Kidney (tissue), 14 donors: ENCODE results near the gene ETAA1. TPM values are rescaled to one million over a fixed set of nuclear protein-coding genes. Genes with fewer than 3 reads are reported as not detected.
A peak's percentile ranks its signal among the peaks of the same experiment; 100 is the strongest.

Source experiments
- DNase-seq, 5 donors: peaks; one replicate each; pipeline ENCODE4 v3.0.0-alpha.2; 2013 to 2020
- FAIRE-seq: peaks from 2 replicates; lab custom pipeline; 2012; peaks lifted over from hg19 to GRCh38; lab: Jason Lieb, UNC
- H3K27ac ChIP-seq, 2 donors: one replicate each; pipeline ENCODE4 v1.7.0; 2013; ENCODE audit warnings: low read depth in 2 of 2, low read length in 2 of 2, inconsistent platforms in 1 of 2
- H3K27me3 ChIP-seq: one replicate; pipeline ENCODE4 v1.7.1; 2013; ENCODE audit warnings: low read length, inconsistent platforms; ENCODE audit not compliant: control insufficient read depth, insufficient read depth
- H3K36me3 ChIP-seq, 3 donors: one replicate each; pipeline versions ENCODE4 v1.7.0 to v1.7.1; 2013; ENCODE audit warnings: low read length in 3 of 3, control low read depth in 1 of 3, inconsistent platforms in 1 of 3; ENCODE audit not compliant: insufficient read depth in 3 of 3, control insufficient read depth in 2 of 3
- H3K4me1 ChIP-seq, 3 donors: one replicate each; pipeline versions ENCODE4 v1.7.0 to v1.7.1; 2013; ENCODE audit warnings: low read length in 3 of 3, inconsistent platforms in 1 of 3, low read depth in 1 of 3; ENCODE audit not compliant: control insufficient read depth in 2 of 3, insufficient read depth in 2 of 3
- H3K4me3 ChIP-seq, 3 donors: one replicate each; pipeline versions ENCODE4 v1.7.0 to v1.8.1; 2013; ENCODE audit warnings: low read length in 3 of 3, control low read depth in 1 of 3, inconsistent platforms in 1 of 3
- H3K9ac ChIP-seq, 3 donors: one replicate each; pipeline versions ENCODE4 v1.7.0 to v1.7.1; 2013; ENCODE audit warnings: low read length in 3 of 3, control low read depth in 1 of 3, inconsistent platforms in 1 of 3
- H3K9me3 ChIP-seq, 3 donors: one replicate each; pipeline versions ENCODE4 v1.7.0 to v1.7.1; 2013; ENCODE audit warnings: low read length in 3 of 3, control low read depth in 1 of 3, inconsistent platforms in 1 of 3; ENCODE audit not compliant: control insufficient read depth in 2 of 3, insufficient read depth in 1 of 3
- CTCF ChIP-seq: IDR thresholded peaks from 3 replicates; pipeline ENCODE4 v1.5.1; 2012; ENCODE audit warnings: mild to moderate bottlenecking, moderate library complexity, borderline replicate concordance; ENCODE audit not compliant: insufficient read depth; ENCODE audit errors: extremely low read depth
- intact Hi-C: fragments of 100-400 bp; cut with DNase I; formaldehyde crosslinking; loops from one replicate; pipeline ENCODE4 v1.11.1; 2022
- polyA plus RNA-seq: library from polyadenylated mRNA; stranded (reverse); fragments of 350-450 nt; fragmentation: Illumina TruSeq; extraction: RNeasy Lipid Tissue Mini Kit (QIAGEN cat#74804); gene quantifications from one replicate; pipeline ENCODE4 v1.2.3, GENCODE V29; 2014; ENCODE audit warnings: low read depth, low replicate concordance; ENCODE audit not compliant: insufficient read depth
- total RNA-seq: library from RNA; stranded (reverse); fragmentation: NEBNext Ultra II Directional; extraction: Animal tissue kit (Norgen Biotek cat#: 25700); gene quantifications from one replicate; pipeline ENCODE4 v1.2.1, GENCODE V29; 2021
- donor health status: control.
- donor health status: control.
- donor health status: control.
- donor health status: control.
- donor health status: control.
- donor health status: DM: yes; HTN: yes; CAD: no.
- donor health status: Normal renal cell carcinoma (clear cell type).

The ETAA1 gene
- total and polyA plus RNA-seq, 2 donors from 2014 or later: 7.6 to 14.7 TPM

DNA sequence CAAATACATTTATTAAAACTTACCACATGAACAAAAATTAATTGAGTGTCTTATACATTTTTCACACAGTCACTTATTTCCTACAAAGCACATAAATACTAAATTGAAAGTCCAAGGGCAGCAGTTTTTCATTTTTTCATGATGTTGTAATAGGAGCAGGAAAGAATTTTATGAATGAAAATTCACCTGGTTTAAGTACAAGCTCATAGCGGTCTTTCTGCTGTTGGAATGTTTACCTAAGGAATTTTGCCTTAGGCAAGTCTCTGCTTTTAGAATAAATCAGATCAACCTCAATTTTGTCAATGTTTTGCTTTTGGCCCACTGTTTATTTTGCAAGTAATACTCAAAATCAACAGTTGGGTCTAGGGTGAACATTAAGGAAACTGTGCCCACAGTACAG lies 40.0 kb downstream of the ETAA1 start:
- Histone ChIP-seq H3K9me3 (no peaks in the 10 kb centered on the region), H3K27me3 (no peaks in the 10 kb centered on the region), H3K36me3 (no peaks in the 10 kb centered on the region), H3K4me3 (no peak overlapping the region), H3K27ac (no peak overlapping the region), H3K4me1 (no peaks in the 10 kb centered on the region), H3K9ac (no peak overlapping the region)
- intact Hi-C loops: no loop called here
- DNase-seq: peak in 2 of 5 donors; percentile 32 to 43
- no peak for TF ChIP-seq CTCF
- no peak for FAIRE-seq

DNA sequence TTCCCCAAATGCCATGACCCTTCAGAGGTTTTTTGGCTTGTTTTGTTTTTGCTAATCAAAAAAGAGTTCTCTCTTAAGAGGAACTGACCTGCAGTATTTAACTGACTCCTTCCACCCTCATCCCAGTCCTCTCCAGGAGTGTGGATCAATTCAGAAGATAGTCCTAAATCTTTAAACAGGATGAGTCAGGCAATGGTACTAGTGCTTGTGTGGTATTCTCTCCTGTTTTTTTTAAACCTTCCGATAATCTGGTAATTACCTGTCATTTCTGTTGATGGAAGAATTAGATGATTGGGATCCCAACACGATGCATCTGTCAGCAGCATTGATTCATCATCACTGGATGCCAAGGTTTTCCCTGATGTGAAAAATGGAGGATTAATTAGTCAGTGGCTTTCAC lies 41.2 kb downstream of the ETAA1 start:
- Histone ChIP-seq H3K4me3 (no peak overlapping the region), H3K9ac (no peak overlapping the region), H3K4me1 (no peaks in the 10 kb centered on the region), H3K9me3 (no peaks in the 10 kb centered on the region), H3K27ac (no peak overlapping the region), H3K36me3 (no peaks in the 10 kb centered on the region), H3K27me3 (no peaks in the 10 kb centered on the region)
- intact Hi-C loops: no loop called here
- FAIRE-seq (no peak), DNase-seq (no peak)
- no peak for TF ChIP-seq CTCF

DNA sequence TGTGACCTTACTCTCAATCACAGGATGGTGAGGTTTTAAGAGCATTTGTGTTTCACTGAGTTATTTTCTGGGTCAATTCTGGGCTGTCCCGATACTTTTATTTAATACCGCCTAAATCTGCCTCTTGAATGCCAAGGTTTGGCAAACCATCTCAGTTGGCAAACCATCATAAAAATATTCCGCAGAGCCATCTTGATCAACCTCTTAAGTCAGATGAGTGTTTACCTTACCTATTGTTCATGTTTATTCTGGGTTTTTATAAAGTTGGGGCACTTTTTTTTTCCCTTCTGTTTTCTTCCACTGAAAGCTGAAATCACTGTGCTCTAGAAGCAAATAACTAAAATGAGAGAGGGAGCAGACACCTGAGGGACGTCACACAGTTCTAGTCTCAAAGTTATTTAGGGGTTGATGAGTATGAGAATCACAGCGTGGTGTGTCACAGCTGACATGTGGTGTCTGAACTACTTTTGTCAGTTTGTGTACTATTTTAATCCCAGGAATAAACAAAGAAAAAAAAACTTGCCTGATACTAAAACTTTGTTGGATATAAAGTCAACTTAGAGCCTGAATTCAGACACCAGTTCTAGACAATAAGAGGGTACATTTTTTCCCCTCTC lies 48.6 kb downstream of the ETAA1 start:
- FAIRE-seq (no peak), DNase-seq (no peak)
- intact Hi-C loops: no loop called here
- no peak overlapping the region for H3K27ac ChIP-seq
- H3K36me3 ChIP-seq: no peaks in the 10 kb centered on the region
- H3K9ac ChIP-seq: no peak overlapping the region
- no peaks in the 10 kb centered on the region for H3K27me3 ChIP-seq
- H3K9me3 ChIP-seq: no peaks in the 10 kb centered on the region
- no peaks in the 10 kb centered on the region for H3K4me1 ChIP-seq
- H3K4me3 ChIP-seq: no peak overlapping the region
- TF ChIP-seq CTCF: no peak

DNA sequence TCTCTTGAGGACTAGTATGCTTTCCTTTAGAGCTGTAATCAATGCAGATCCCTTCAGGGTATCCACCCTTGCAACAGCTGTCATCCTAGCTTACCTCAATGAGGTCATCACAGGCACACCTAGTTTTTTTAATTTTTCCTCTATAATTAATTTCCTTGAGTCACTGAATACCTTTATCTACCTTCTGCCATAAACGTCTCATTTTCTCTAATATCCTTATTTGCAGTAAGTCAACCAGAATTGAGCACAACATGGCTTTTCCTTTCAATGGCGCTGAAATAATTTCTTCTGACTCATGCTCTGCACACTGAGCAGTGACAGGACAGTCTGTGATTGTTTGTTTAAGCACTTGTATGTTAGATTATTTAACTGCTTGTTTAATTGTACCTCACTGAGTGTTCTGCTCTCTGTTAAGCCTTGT lies 49.4 kb downstream of the ETAA1 start:
- Histone ChIP-seq H3K4me3 (no peak overlapping the region), H3K9ac (no peak overlapping the region), H3K9me3 (no peaks in the 10 kb centered on the region), H3K27me3 (no peaks in the 10 kb centered on the region), H3K36me3 (no peaks in the 10 kb centered on the region), H3K27ac (no peak overlapping the region), H3K4me1 (no peaks in the 10 kb centered on the region)
- intact Hi-C loops: no loop called here
- DNase-seq (no peak), FAIRE-seq (no peak)
- TF ChIP-seq CTCF: no peak
